Keratinocyte (primary cell): ENCODE results near the gene TNFAIP3.

Source experiments
- EZH2 ChIP-seq: IDR thresholded peaks from one replicate; pipeline ENCODE4 v1.6.1; 2012; ENCODE audit warnings: inconsistent platforms, mild to moderate bottlenecking, low read length, moderate library complexity
- TF ChIP-seq, protein P1 (sequence below), 3 experiments: IDR thresholded peaks in 1 of 3; conservative IDR thresholded peaks in 1 of 3; optimal IDR thresholded peaks in 1 of 3; 2 replicates in 2 of 3; 3 replicates in 1 of 3; pipeline versions ENCODE3 to v1.5.1; 2011; ENCODE audit warnings: low read length in 3 of 3, mild to moderate bottlenecking in 3 of 3, moderate library complexity in 2 of 3, control low read depth in 1 of 3, inconsistent platforms in 1 of 3; ENCODE audit not compliant: insufficient read depth in 2 of 3; ENCODE audit errors: extremely low read depth in 1 of 3

- TF ChIP-seq, protein P1, sequence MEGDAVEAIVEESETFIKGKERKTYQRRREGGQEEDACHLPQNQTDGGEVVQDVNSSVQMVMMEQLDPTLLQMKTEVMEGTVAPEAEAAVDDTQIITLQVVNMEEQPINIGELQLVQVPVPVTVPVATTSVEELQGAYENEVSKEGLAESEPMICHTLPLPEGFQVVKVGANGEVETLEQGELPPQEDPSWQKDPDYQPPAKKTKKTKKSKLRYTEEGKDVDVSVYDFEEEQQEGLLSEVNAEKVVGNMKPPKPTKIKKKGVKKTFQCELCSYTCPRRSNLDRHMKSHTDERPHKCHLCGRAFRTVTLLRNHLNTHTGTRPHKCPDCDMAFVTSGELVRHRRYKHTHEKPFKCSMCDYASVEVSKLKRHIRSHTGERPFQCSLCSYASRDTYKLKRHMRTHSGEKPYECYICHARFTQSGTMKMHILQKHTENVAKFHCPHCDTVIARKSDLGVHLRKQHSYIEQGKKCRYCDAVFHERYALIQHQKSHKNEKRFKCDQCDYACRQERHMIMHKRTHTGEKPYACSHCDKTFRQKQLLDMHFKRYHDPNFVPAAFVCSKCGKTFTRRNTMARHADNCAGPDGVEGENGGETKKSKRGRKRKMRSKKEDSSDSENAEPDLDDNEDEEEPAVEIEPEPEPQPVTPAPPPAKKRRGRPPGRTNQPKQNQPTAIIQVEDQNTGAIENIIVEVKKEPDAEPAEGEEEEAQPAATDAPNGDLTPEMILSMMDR (optimal IDR thresholded peaks at IDR 0.05 in 1 of 3, IDR thresholded peaks at IDR 0.05 in 1 of 3, conservative IDR thresholded peaks at IDR 0.05 in 1 of 3; ENCODE audit: extremely low read depth in 1 of 3, insufficient read depth in 2 of 3, low read length in 3 of 3) = no peak
- TF ChIP-seq EZH2 = no peak
Measured at GRCh38 chr6:137824556-137824879, 42.5 kb upstream of the TNFAIP3 start.
